ENCODE measurements around the gene LDB2. TPM values are rescaled to one million over a fixed set of nuclear protein-coding genes. Genes with fewer than 3 reads are reported as not detected.
"Not testable (repeated sequence)": the region's sequence is repeated elsewhere in the genome, so short reads cannot be mapped to it uniquely, and the experiment has no call there.

Gene LDB2
- total and polyA plus RNA-seq, 2 donors from 2014 or later, result 26.9 to 59.9 TPM

GRCh38 chr4:16636304-16636703 is 262.1 kb downstream of the LDB2 start:
- DNase-seq (no peak), FAIRE-seq (no peak)
- no peak overlapping the region for H3K27ac ChIP-seq (ENCODE audit: low read depth in 2 of 2, low read length in 2 of 2)
- no peak for TF ChIP-seq CTCF (IDR thresholded peaks at IDR 0.05; ENCODE audit: borderline replicate concordance, extremely low read depth, insufficient read depth)
- no peak overlapping the region for H3K4me3 ChIP-seq (ENCODE audit: low read length in 3 of 3)
- no peaks in the 10 kb centered on the region for H3K4me1 ChIP-seq (ENCODE audit: control insufficient read depth in 2 of 3, insufficient read depth in 2 of 3, low read depth in 1 of 3, low read length in 3 of 3)
- no peaks in the 10 kb centered on the region for H3K36me3 ChIP-seq (ENCODE audit: control insufficient read depth in 2 of 3, insufficient read depth in 3 of 3, low read length in 3 of 3)
- H3K9me3 ChIP-seq (ENCODE audit: control insufficient read depth in 2 of 3, insufficient read depth in 1 of 3, low read length in 3 of 3), result no peaks in the 10 kb centered on the region
- no peaks in the 10 kb centered on the region for H3K27me3 ChIP-seq (ENCODE audit: control insufficient read depth, insufficient read depth, low read length)
- no peak overlapping the region for H3K9ac ChIP-seq (ENCODE audit: low read length in 3 of 3)
- intact Hi-C loops (cut with DNase I), result no loop called here

GRCh38 chr4:16629274-16629673 is 269.2 kb downstream of the LDB2 start:
- DNase-seq; H3K9ac ChIP-seq (ENCODE audit: low read length in 3 of 3); FAIRE-seq; H3K27me3 ChIP-seq (ENCODE audit: control insufficient read depth, insufficient read depth, low read length); intact Hi-C loops (cut with DNase I); H3K4me3 ChIP-seq (ENCODE audit: low read length in 3 of 3); H3K36me3 ChIP-seq (ENCODE audit: control insufficient read depth in 2 of 3, insufficient read depth in 3 of 3, low read length in 3 of 3); H3K4me1 ChIP-seq (ENCODE audit: control insufficient read depth in 2 of 3, insufficient read depth in 2 of 3, low read depth in 1 of 3, low read length in 3 of 3); H3K9me3 ChIP-seq (ENCODE audit: control insufficient read depth in 2 of 3, insufficient read depth in 1 of 3, low read length in 3 of 3); H3K27ac ChIP-seq (ENCODE audit: low read depth in 2 of 2, low read length in 2 of 2): not testable (repeated sequence)

- H3K36me3 ChIP-seq (ENCODE audit: control insufficient read depth in 2 of 3, insufficient read depth in 3 of 3, low read length in 3 of 3); H3K27ac ChIP-seq (ENCODE audit: low read depth in 2 of 2, low read length in 2 of 2): not testable (repeated sequence)
Measured at GRCh38 chr4:16628835-16629234, 269.6 kb downstream of the LDB2 start.

DNA sequence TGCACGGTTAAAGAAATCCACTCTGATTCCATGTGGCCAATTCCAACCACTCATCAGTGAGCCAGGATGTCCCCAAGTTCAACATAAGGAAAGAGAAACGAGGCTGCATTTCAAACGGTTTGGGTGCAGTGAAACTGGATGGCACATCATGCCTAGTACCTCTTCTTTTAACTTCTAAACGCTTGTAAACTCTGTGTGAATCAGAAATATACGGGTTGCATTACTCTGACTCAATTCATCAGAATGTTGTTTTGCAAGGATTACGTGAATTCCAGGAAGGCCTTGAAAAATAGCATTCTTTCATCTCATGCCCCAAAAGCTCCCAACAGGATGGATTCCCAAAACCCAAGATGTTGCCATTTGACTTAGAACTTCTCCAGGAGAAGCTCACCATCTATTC is 270.4 kb downstream of the LDB2 start:
- H3K9me3 ChIP-seq (ENCODE audit: control insufficient read depth in 2 of 3, insufficient read depth in 1 of 3, low read length in 3 of 3), result no peaks in the 10 kb centered on the region
- no peak for TF ChIP-seq CTCF (IDR thresholded peaks at IDR 0.05; ENCODE audit: borderline replicate concordance, extremely low read depth, insufficient read depth)
- H3K9ac ChIP-seq (ENCODE audit: low read length in 3 of 3), result no peak overlapping the region
- H3K27me3 ChIP-seq (ENCODE audit: control insufficient read depth, insufficient read depth, low read length), result no peaks in the 10 kb centered on the region
- H3K4me3 ChIP-seq (ENCODE audit: low read length in 3 of 3), result no peak overlapping the region
- H3K4me1 ChIP-seq (ENCODE audit: control insufficient read depth in 2 of 3, insufficient read depth in 2 of 3, low read depth in 1 of 3, low read length in 3 of 3), result no peaks in the 10 kb centered on the region
- no peak for DNase-seq
- intact Hi-C loops (cut with DNase I), result no loop called here
- no peak for FAIRE-seq
- no peak overlapping the region for H3K27ac ChIP-seq (ENCODE audit: low read depth in 2 of 2, low read length in 2 of 2)
- no peaks in the 10 kb centered on the region for H3K36me3 ChIP-seq (ENCODE audit: control insufficient read depth in 2 of 3, insufficient read depth in 3 of 3, low read length in 3 of 3)

More at GRCh38 chr4:16628835-16629234, 269.6 kb downstream of the LDB2 start:
- FAIRE-seq; DNase-seq; H3K4me1 ChIP-seq (ENCODE audit: control insufficient read depth in 2 of 3, insufficient read depth in 2 of 3, low read depth in 1 of 3, low read length in 3 of 3); H3K27me3 ChIP-seq (ENCODE audit: control insufficient read depth, insufficient read depth, low read length); H3K4me3 ChIP-seq (ENCODE audit: low read length in 3 of 3); intact Hi-C loops (cut with DNase I); H3K9me3 ChIP-seq (ENCODE audit: control insufficient read depth in 2 of 3, insufficient read depth in 1 of 3, low read length in 3 of 3); H3K9ac ChIP-seq (ENCODE audit: low read length in 3 of 3): not testable (repeated sequence)

- Histone ChIP-seq H3K27ac (ENCODE audit: low read depth in 2 of 2, low read length in 2 of 2) (no peak overlapping the region), H3K4me3 (ENCODE audit: low read length in 3 of 3) (no peak overlapping the region), H3K9me3 (ENCODE audit: control insufficient read depth in 2 of 3, insufficient read depth in 1 of 3, low read length in 3 of 3) (no peaks in the 10 kb centered on the region), H3K27me3 (ENCODE audit: control insufficient read depth, insufficient read depth, low read length) (no peaks in the 10 kb centered on the region), H3K9ac (ENCODE audit: low read length in 3 of 3) (no peak overlapping the region), H3K36me3 (ENCODE audit: control insufficient read depth in 2 of 3, insufficient read depth in 3 of 3, low read length in 3 of 3) (no peaks in the 10 kb centered on the region), H3K4me1 (ENCODE audit: control insufficient read depth in 2 of 3, insufficient read depth in 2 of 3, low read depth in 1 of 3, low read length in 3 of 3) (no peaks in the 10 kb centered on the region)
- no peak for DNase-seq
- no peak for FAIRE-seq
- no peak for TF ChIP-seq CTCF (IDR thresholded peaks at IDR 0.05; ENCODE audit: borderline replicate concordance, extremely low read depth, insufficient read depth)
- intact Hi-C loops (cut with DNase I), result no loop called here
Measured at GRCh38 chr4:16626945-16627344, 271.5 kb downstream of the LDB2 start.

Data from kidney (tissue), 14 donors.